Body of pancreas (tissue), 4 donors: ENCODE results near the gene TPCN2. TPM values are rescaled to one million over a fixed set of nuclear protein-coding genes. Genes with fewer than 3 reads are reported as not detected.

ENCODE experiments used
- ATAC-seq: fragments of 150-250 bp; one replicate; pipeline ENCODE4 v1.9.1; 2016
- DNase-seq, 4 donors: peaks; one replicate each; pipeline ENCODE4 v3.0.0-alpha.2; 2019
- H3K27ac ChIP-seq, 4 donors: fragments of 200-600 bp; sonication (generic); 1 replicate in 3 of 4; 2 replicates in 1 of 4; pipeline versions ENCODE4 v1.5.1 to v1.6.1; 2016 to 2019; ENCODE audit warnings: mild to moderate bottlenecking in 1 of 4, mixed read lengths in 1 of 4, moderate library complexity in 1 of 4
- H3K27me3 ChIP-seq, 2 donors: fragments of 200-600 bp; sonication (generic); one replicate each; pipeline ENCODE4 v1.6.0; 2016; ENCODE audit warnings: mild to moderate bottlenecking in 1 of 2
- H3K36me3 ChIP-seq, 2 donors: fragments of 200-600 bp; sonication (generic); replicated peaks in 1 of 2; 2 replicates each; pipeline ENCODE4 v1.5.1; 2016; ENCODE audit warnings: low read depth in 2 of 2; ENCODE audit not compliant: insufficient read depth in 1 of 2
- H3K4me1 ChIP-seq: fragments of 200-600 bp; sonication (generic); one replicate; pipeline ENCODE4 v1.6.0; 2016
- H3K4me3 ChIP-seq, 2 donors: fragments of 200-600 bp; sonication (generic); 1 replicate in 1 of 2; 2 replicates in 1 of 2; pipeline ENCODE4 v1.5.1; 2016 to 2019
- H3K9me3 ChIP-seq, 3 donors: fragments of 200-600 bp; sonication (generic); 1 replicate in 2 of 3; 2 replicates in 1 of 3; pipeline ENCODE4 v1.5.1; 2016
- CTCF ChIP-seq, 7 experiments: fragments of 450-650 bp in 4 of 7; fragments of 200-600 bp in 3 of 7; sonication (generic) in 3 of 7; IDR thresholded peaks; one replicate each; pipeline ENCODE4 v1.5.1; 2016 to 2019; ENCODE audit warnings: antibody characterized with exemption in 7 of 7
- POLR2A ChIP-seq, 3 donors: fragments of 450-650 bp; IDR thresholded peaks; one replicate each; pipeline ENCODE4 v1.6.1; 2016; ENCODE audit warnings: antibody characterized with exemption in 3 of 3, mild to moderate bottlenecking in 2 of 3
- WGBS, 2 donors: methylation state at CpG; one replicate each; pipeline ENCODE4 v1.1.5; 2017; 5-methylcytosine and 5-hydroxymethylcytosine counted together
- intact Hi-C: fragments of 100-400 bp; cut with DNase I; formaldehyde crosslinking; loops from one replicate; pipeline ENCODE4 v1.15.1; 2023
- total RNA-seq, 2 donors: library from RNA; depleted of rRNA; stranded (reverse); fragments of >200 nt; gene quantifications; one replicate each; pipeline ENCODE4 v1.1.0, GENCODE V29; 2016

TPCN2 gene
- total RNA-seq, 2 donors from 2014 or later = 10.9 to 18.9 TPM

- no peaks in the 10 kb centered on the region for H3K27me3 ChIP-seq
- no peak overlapping the region for H3K4me3 ChIP-seq
- H3K27ac ChIP-seq = no peak overlapping the region
- ATAC-seq = no peak
- TF ChIP-seq POLR2A (IDR thresholded peaks at IDR 0.05) (no peak), CTCF (IDR thresholded peaks at IDR 0.05) (no peak)
- peak in 1 of 4 donors; percentile 25 for DNase-seq
- no peaks in the 10 kb centered on the region for H3K4me1 ChIP-seq
- H3K9me3 ChIP-seq = no peaks in the 10 kb centered on the region
- intact Hi-C loops = no loop called here
- H3K36me3 ChIP-seq = no peaks in the 10 kb centered on the region
- 66 to 69% methylated on average over 4 of the region's 4 CpGs for WGBS, 2 donors
Observed at GRCh38 chr11:69040581-69041260, 8.0 kb upstream of the TPCN2 start.

DNA sequence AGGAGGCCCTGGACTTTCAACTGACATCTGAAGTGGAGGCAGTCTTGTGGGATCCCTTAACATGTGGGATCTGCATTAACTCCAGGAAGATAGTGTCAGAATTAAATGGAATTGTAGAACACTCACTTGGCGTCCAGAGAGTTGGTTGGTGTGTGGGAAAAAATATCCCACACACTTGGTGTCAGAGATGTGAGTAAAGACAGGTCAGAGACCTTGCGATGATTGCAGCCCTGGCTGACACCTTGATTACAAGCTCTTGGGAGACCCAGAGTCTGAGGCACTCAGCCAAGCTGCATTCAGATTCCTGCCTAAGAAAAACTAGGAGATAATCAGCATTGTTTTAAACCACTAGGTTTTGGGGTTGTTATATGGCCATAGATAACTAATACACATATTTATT lies 7.2 kb upstream of the TPCN2 start:
- WGBS, 2 donors = 61 to 72% methylated on average over 2 of the region's 2 CpGs

DNA sequence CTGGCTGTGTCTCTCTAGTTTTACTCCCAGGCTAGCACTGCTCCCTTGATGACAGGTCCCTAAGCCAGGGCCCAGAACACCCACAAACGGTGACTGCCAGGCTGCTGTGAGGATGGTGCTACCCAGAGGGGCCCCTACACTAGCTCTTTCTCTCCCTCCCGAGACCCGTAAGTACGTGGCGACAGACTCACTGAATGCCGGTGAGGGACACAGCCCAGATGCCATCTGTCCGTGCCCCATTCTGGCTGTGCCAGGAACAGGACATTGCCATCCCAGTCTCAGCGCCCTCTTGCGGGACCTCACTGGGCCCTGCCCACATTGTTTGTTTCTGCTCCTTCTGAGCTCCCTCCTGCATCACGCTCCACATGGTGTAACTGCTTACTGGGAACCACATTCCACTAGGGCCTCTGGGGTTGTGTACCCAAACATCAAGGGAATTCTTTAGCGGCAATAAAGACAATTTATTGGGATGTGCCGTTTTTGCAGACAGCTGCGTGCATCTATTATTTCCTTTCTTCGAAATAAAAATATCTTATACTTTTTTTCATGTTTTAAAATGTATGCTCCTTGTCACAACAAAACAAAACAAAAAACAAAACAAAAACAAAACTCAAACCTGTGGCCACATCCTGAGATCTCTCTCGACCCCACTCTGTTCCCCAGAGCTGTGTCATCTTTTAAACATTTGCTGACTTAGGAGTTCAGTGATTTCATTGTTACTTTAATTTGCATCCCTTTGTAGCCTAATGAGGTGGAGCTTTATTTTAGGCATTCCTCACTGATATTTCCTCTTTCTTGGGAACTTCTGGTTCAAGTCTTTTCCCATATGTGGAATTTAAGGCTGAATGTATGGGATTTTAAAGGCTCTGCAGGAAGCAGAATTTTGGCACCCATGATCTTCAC lies 4.4 kb upstream of the TPCN2 start:
- TF ChIP-seq CTCF (IDR thresholded peaks at IDR 0.05) = peak; percentile 30 to 61 (median 50)
- no peak for TF ChIP-seq POLR2A (IDR thresholded peaks at IDR 0.05)
- no peaks in the 10 kb centered on the region for H3K36me3 ChIP-seq
- WGBS, 2 donors = 19 to 22% methylated on average over 12 to 15 of the region's 15 CpGs
- H3K27me3 ChIP-seq = no peaks in the 10 kb centered on the region
- no peak overlapping the region for H3K4me3 ChIP-seq
- H3K9me3 ChIP-seq = no peaks in the 10 kb centered on the region
- intact Hi-C loops = no loop called here
- DNase-seq (peak; percentile 68 to 79 (median 75)), ATAC-seq (peak; percentile 47)
- H3K4me1 ChIP-seq = peaks cover 5% of the 10 kb centered on the region
- H3K27ac ChIP-seq = no peak overlapping the region

More for the DNA sequence above, 7.2 kb upstream of the TPCN2 start:
- Histone ChIP-seq H3K27me3 (no peaks in the 10 kb centered on the region), H3K27ac (no peak overlapping the region), H3K36me3 (no peaks in the 10 kb centered on the region), H3K9me3 (no peaks in the 10 kb centered on the region), H3K4me3 (no peak overlapping the region), H3K4me1 (no peaks in the 10 kb centered on the region)
- DNase-seq = no peak
- TF ChIP-seq POLR2A (IDR thresholded peaks at IDR 0.05) (no peak), CTCF (IDR thresholded peaks at IDR 0.05) (no peak)
- intact Hi-C loops = no loop called here
- ATAC-seq = no peak

DNA sequence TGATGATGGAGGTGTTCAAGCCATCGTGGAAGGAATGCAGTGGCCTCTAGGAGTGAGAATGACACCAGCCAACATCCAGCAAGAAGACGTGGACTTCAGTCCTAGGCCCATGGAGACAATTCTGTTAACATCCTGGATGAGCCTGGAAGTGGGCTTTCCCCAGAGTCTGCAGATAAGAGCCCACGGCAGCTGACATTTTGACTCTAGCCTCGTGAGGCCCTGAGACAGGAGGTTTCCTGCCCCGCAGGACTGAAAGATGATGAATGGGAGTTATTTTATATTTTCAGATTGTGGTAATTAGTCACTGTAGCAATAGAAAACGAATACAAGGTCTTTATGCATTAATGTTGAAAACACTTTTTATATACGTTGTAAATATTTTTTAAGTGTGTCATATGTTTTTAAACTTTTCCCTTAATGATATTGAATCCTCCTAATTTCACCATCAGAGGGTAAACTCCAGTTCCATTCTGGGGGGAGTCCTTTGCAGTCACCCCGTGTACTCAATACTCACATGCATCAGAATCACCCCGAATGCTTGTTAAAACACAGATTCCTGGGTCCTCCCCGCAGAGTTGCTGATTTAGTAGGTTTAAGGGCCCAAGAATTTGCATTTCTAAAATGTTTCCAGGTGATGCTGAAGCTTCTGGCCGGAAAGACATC lies 570 bp upstream of the TPCN2 start:
- H3K4me1 ChIP-seq = peaks cover 31% of the 10 kb centered on the region

More for the DNA sequence above, 570 bp upstream of the TPCN2 start:
- DNase-seq = no peak
- no peak for TF ChIP-seq CTCF (IDR thresholded peaks at IDR 0.05)
- intact Hi-C loops = no loop called here
- H3K4me3 ChIP-seq = no peak overlapping the region
- WGBS, 2 donors = 28 to 36% methylated on average over 10 of the region's 11 CpGs
- no peaks in the 10 kb centered on the region for H3K27me3 ChIP-seq
- ATAC-seq = no peak
- H3K27ac ChIP-seq = no peak overlapping the region
- no peaks in the 10 kb centered on the region for H3K36me3 ChIP-seq
- no peaks in the 10 kb centered on the region for H3K9me3 ChIP-seq
